ENCODE results near the gene TNFAIP2.

TNFAIP2 gene

DNA sequence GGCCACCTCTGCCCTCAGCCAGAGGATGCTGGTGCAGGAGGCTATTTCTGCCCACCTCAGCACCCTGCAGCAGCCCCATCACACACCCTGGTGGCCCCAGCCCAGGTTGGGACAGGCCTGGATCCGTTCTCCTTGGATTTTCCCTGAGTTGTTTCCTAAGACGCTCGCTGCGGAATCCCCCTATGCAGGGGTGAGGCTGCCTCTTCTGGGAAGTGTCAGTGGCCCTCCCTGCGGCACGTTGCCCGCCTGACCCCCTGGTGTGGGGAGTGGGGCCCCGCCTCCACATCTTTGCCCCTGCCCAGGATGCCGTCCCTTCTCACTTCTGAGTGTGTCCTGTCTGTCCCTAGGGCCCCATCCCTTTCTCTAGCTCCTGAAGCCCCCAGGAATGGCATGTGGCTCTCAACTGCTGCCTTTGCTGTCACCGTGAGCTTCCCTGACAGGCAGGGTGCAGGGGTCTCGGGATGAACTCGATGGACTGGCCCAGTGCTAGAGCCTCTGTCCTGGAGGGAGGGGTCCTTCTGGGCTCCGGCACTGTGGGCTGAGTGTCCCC, 29.3 kb upstream of the TNFAIP2 start:
- TF ChIP-seq EZH2 (IDR thresholded peaks at IDR 0.05; ENCODE audit: borderline replicate concordance, low read length) = no peak
- TF ChIP-seq CTCF (IDR thresholded peaks at IDR 0.05; ENCODE audit: low read length) = no peak
- Histone ChIP-seq H3K9ac (ENCODE audit: low read length) (no peak overlapping the region), H3K4me1 (ENCODE audit: insufficient read depth, low read length, severe bottlenecking) (peaks cover 10% of the 10 kb centered on the region), H3F3A (ENCODE audit: insufficient read depth, low read length) (no peaks in the 10 kb centered on the region), H3K4me3 (ENCODE audit: low read depth, low read length, poor library complexity, severe bottlenecking) (no peak overlapping the region), H2AFZ (ENCODE audit: low read length) (no peak overlapping the region), H4K20me1 (ENCODE audit: insufficient read depth, low read length) (no peaks in the 10 kb centered on the region), H3K4me2 (ENCODE audit: low read length) (no peak overlapping the region), H3K27me3 (ENCODE audit: insufficient read depth, low read length) (peaks cover 10% of the 10 kb centered on the region; the same call in 1 of the 2 replicates), H3K27ac (ENCODE audit: low read depth, low read length, poor library complexity, severe bottlenecking) (no peak overlapping the region), H3K9me2 (ENCODE audit: low read depth, low read length) (no peaks in the 10 kb centered on the region), H3K9me3 (ENCODE audit: low read length) (no peaks in the 10 kb centered on the region), H3K79me2 (ENCODE audit: insufficient read depth, low read length) (no peaks in the 10 kb centered on the region), H3K36me3 (ENCODE audit: insufficient read depth, low read length) (no peaks in the 10 kb centered on the region)

DNA sequence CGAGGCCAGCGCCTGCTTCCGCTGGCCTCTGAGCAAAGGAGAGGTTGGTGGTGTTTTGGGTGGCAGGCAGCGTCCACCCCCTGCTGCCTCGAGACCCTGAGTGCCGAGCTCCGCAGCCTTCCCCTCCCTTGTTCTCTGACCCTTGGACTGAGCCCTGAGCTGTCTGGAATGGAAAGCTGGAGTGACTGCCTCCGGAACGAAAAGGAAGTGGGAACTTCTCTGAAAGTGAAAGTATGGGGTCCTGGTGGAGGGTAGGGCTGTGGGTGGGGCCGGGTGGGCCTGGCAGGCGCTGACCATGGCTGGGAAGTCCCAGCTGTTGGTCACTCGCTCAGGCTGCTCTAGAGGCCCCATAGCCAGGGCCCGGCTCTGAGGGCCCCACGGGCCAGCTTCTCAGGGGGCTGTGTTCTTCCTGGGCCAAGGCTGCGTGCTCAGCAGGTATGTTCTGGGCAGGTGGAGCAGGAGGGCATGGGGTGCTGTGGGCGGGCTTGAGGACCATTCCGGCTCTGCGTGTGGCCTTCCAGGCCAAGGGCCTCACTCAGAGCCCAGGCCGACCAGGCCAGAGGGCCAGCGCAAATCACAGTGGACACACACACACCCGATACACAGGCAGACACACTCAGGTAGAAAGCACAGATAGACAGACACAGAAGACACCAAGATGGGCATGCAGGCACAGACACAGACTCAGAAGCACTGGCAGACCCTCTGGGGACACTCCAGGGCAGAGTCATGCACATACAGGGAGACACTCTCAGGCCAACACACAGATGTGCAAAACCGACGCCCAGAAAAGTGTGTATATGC, 28.7 kb upstream of the TNFAIP2 start, which contains the start of gene EXOC3L4:
Gene EXOC3L4 (plus strand): TSS at position 320 of the 804 bp plus-strand sequence. CDS start 5,495 bp downstream, outside the sequence.
- Histone ChIP-seq H3F3A (ENCODE audit: insufficient read depth, low read length) (no peaks in the 10 kb centered on the region), H2AFZ (ENCODE audit: low read length) (no peak within 1 kb of the TSS), H3K4me1 (ENCODE audit: insufficient read depth, low read length, severe bottlenecking) (peaks cover 10% of the 10 kb centered on the region), H3K4me3 (ENCODE audit: low read depth, low read length, poor library complexity, severe bottlenecking) (no peak within 1 kb of the TSS), H3K9me2 (ENCODE audit: low read depth, low read length) (no peaks in the 10 kb centered on the region), H4K20me1 (ENCODE audit: insufficient read depth, low read length) (no peaks in the 10 kb centered on the region), H3K79me2 (ENCODE audit: insufficient read depth, low read length) (no peaks in the 10 kb centered on the region), H3K27ac (ENCODE audit: low read depth, low read length, poor library complexity, severe bottlenecking) (no peak within 1 kb of the TSS), H3K27me3 (ENCODE audit: insufficient read depth, low read length) (peaks cover 10% of the 10 kb centered on the region; the same call in 1 of the 2 replicates), H3K9ac (ENCODE audit: low read length) (no peak within 1 kb of the TSS), H3K36me3 (ENCODE audit: insufficient read depth, low read length) (no peaks in the 10 kb centered on the region), H3K4me2 (ENCODE audit: low read length) (no peak within 1 kb of the TSS), H3K9me3 (ENCODE audit: low read length) (no peaks in the 10 kb centered on the region)
- TF ChIP-seq EZH2 (IDR thresholded peaks at IDR 0.05; ENCODE audit: borderline replicate concordance, low read length) = no peak
- TF ChIP-seq CTCF (IDR thresholded peaks at IDR 0.05; ENCODE audit: low read length) = no peak

GRCh38 chr14:103095210-103095778, 28.0 kb upstream of the TNFAIP2 start:
- Histone ChIP-seq H3K27me3 (ENCODE audit: insufficient read depth, low read length) (peaks cover 8% of the 10 kb centered on the region; the same call in 1 of the 2 replicates), H3K27ac (ENCODE audit: low read depth, low read length, poor library complexity, severe bottlenecking) (no peak overlapping the region), H3K79me2 (ENCODE audit: insufficient read depth, low read length) (no peaks in the 10 kb centered on the region), H3K4me1 (ENCODE audit: insufficient read depth, low read length, severe bottlenecking) (peaks cover 14% of the 10 kb centered on the region), H3K9me2 (ENCODE audit: low read depth, low read length) (no peaks in the 10 kb centered on the region), H3K9me3 (ENCODE audit: low read length) (no peaks in the 10 kb centered on the region), H3F3A (ENCODE audit: insufficient read depth, low read length) (no peaks in the 10 kb centered on the region), H3K36me3 (ENCODE audit: insufficient read depth, low read length) (no peaks in the 10 kb centered on the region), H3K4me3 (ENCODE audit: low read depth, low read length, poor library complexity, severe bottlenecking) (no peak overlapping the region), H3K9ac (ENCODE audit: low read length) (no peak overlapping the region), H3K4me2 (ENCODE audit: low read length) (no peak overlapping the region), H4K20me1 (ENCODE audit: insufficient read depth, low read length) (no peaks in the 10 kb centered on the region), H2AFZ (ENCODE audit: low read length) (no peak overlapping the region)
- TF ChIP-seq EZH2 (IDR thresholded peaks at IDR 0.05; ENCODE audit: borderline replicate concordance, low read length) (no peak), CTCF (IDR thresholded peaks at IDR 0.05; ENCODE audit: low read length) (no peak)

All from OCI-LY1 (cell line).